PFSK-1 (cell line): Measurements from ENCODE around the gene PRDM11.

ENCODE experiments used
- POLR2AphosphoS5 ChIP-seq: IDR thresholded peaks from 2 replicates; pipeline ENCODE4 v1.6.1; 2012; ENCODE audit warnings: low read depth, mild to moderate bottlenecking, control low read depth, low read length, moderate library complexity
- REST ChIP-seq, 2 experiments: IDR thresholded peaks; 2 replicates each; pipeline versions ENCODE4 v1.6.1 to v1.8.0; 2011 to 2012; ENCODE audit warnings: low read depth in 2 of 2, low read length in 2 of 2, control low read depth in 1 of 2, inconsistent platforms in 1 of 2, mild to moderate bottlenecking in 1 of 2, moderate library complexity in 1 of 2; ENCODE audit not compliant: insufficient read depth in 1 of 2
- SIN3A ChIP-seq: IDR thresholded peaks from 2 replicates; pipeline ENCODE4 v1.6.1; 2012; ENCODE audit warnings: mild to moderate bottlenecking, low read length, moderate library complexity, borderline replicate concordance; ENCODE audit not compliant: insufficient read depth
- TAF1 ChIP-seq: IDR thresholded peaks from 2 replicates; pipeline ENCODE4 v1.6.1; 2012; ENCODE audit warnings: low read length, control low read depth, borderline replicate concordance; ENCODE audit not compliant: insufficient read depth

- TF ChIP-seq POLR2AphosphoS5: no peak
- TF ChIP-seq SIN3A: no peak
- TF ChIP-seq REST (IDR thresholded peaks at IDR 0.05; ENCODE audit: insufficient read depth in 1 of 2, low read depth in 2 of 2, low read length in 2 of 2): no peak
- no peak for TF ChIP-seq TAF1
Measured at GRCh38 chr11:45178223-45178622, 31.8 kb downstream of the PRDM11 start.
